ENCODE measurements around the gene LRRN2.
A peak's percentile ranks its signal among the peaks of the same experiment; 100 is the strongest.
"Not testable (repeated sequence)": the region's sequence is repeated elsewhere in the genome, so short reads cannot be mapped to it uniquely, and the experiment has no call there.

LRRN2 gene

DNA sequence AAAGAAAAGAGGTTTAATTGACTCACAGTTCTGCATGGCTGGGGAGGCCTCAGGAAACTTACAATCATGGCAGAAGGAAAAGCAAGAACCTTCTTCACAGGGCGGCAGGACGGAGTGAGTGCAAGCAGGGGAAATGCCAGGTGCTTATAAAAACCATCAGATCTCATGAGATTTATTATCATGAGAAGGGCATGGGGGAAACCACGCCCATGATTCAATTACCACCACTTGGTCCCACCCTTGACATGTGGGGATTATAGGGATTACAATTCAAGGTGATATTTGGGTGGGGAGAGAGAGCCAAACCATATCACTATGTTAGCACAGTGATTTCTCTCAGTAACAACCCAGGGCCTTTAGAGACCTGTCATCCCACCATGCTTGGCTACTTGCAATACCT lies 39.9 kb downstream of the LRRN2 start:
- in situ Hi-C loops (cut with MboI; ENCODE audit: low pct_unique_long_range_greater_than_20kb, low sequenced_read_pairs): no loop called here
- no peak for DNase-seq

GRCh38 chr1:204645251-204645650 lies 40.3 kb downstream of the LRRN2 start:
- in situ Hi-C loops (cut with MboI; ENCODE audit: low pct_unique_long_range_greater_than_20kb, low sequenced_read_pairs): no loop called here
- no peak for DNase-seq

DNA sequence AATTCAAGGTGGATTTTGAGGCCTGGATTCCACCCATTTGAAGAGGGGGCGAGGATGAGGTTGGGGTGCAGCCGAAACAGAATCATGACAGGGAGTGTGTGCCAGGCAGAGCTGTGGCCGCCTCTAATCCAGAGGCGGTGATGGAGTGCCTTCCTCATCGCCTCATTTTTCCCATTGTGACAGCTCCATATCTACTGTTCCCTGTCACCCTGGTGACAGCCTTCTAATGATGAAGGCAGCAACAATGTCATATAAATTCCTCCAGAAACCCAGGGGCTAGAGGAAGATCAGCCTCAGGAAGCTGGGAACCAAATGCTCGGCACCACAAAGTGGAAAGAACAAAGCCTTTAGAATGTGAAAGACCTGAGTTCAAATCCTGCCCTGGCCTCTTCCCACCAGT lies 42.0 kb downstream of the LRRN2 start:
- DNase-seq: no peak
- in situ Hi-C loops (cut with MboI; ENCODE audit: low pct_unique_long_range_greater_than_20kb, low sequenced_read_pairs): no loop called here

GRCh38 chr1:204641936-204642335 lies 43.6 kb downstream of the LRRN2 start:
- in situ Hi-C loops (cut with MboI; ENCODE audit: low pct_unique_long_range_greater_than_20kb, low sequenced_read_pairs): no loop called here
- DNase-seq: no peak

GRCh38 chr1:204641455-204641854 lies 44.1 kb downstream of the LRRN2 start:
- no peak for DNase-seq
- in situ Hi-C loops (cut with MboI; ENCODE audit: low pct_unique_long_range_greater_than_20kb, low sequenced_read_pairs): no loop called here

DNA sequence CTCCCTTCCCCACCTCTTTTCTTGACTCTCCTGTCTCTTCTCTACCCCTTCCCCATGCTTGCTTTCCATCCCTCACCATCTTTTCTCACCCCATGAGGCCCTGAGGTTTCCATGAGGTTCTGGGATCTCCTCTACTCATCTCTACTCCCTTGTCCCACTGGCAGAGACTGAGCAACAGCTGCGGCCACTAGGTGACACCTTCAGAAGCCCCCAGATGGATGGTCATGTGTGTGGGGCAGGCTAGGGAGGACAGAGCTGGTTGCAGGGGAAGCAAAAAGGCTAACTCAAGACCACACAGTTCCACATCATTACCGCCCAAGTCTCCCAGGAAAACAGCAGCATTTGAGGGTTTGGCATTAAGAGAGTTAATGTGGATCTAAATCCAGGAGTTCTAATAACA lies 45.0 kb downstream of the LRRN2 start:
- DNase-seq: no peak
- in situ Hi-C loops (cut with MboI; ENCODE audit: low pct_unique_long_range_greater_than_20kb, low sequenced_read_pairs): no loop called here

GRCh38 chr1:204634260-204634910 lies 51.2 kb downstream of the LRRN2 start:
- DNase-seq: no peak
- in situ Hi-C loops (cut with MboI; ENCODE audit: low pct_unique_long_range_greater_than_20kb, low sequenced_read_pairs): no loop called here

DNA sequence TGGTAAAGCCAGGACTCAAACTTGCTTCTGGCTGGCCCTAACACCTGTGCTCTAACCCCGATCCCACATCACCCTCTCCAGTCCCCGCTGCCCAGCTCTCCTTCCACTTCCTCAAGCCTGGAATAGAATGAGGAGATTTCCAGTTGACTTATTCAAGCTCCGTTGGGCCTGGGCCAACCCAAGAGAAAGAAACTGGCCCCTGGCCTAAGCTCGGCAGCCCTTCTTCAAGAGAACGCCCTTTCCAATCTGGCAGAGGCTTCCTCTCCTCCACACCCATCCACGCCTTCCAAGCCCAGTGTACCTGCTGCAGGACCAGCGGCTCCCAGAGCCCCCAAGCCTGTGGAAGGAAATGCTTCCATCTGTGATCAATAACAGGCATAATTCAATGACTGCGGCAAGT lies 51.9 kb downstream of the LRRN2 start:
- DNase-seq: no peak
- in situ Hi-C loops (cut with MboI; ENCODE audit: low pct_unique_long_range_greater_than_20kb, low sequenced_read_pairs): no loop called here

DNA sequence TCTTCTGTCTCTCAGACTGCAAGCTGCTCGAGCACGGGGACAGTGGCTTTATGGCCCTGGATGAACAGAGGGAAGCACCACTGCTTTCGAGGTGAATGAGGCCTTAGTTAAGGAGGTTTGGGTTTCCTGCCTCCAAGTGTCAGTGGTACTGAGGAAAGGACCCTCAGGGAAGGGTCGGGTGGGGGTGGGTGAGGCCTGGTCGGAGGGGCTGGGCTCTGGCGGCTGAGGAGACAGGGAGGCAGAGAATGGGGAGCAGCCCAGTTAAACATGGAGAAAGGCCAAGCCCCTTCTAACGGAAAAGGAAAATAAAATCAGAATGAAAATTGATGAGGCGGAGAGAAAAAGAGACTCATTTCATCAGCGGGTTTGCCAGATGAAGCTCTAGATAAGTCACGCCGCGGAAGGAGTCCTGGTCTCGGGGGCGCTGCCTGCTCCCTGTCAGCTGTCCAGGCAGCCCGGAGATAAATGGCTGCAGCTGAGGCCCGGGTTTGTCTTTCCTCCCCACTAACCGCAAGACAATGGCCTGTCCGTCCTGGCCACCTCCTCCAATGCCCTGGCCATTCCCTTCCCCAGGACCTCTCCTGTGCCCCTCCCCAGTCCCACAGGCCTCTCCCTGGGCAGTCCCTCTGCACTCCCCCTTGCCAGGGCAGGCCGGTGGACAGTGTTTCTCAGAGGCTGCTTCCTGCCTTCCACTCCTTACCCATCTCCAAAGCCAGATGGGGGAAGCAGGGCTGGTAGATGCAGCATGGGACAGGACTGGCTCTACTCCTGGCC lies 55.2 kb downstream of the LRRN2 start:
- DNase-seq: no peak
- in situ Hi-C loops (cut with MboI; ENCODE audit: low pct_unique_long_range_greater_than_20kb, low sequenced_read_pairs): no loop called here

DNA sequence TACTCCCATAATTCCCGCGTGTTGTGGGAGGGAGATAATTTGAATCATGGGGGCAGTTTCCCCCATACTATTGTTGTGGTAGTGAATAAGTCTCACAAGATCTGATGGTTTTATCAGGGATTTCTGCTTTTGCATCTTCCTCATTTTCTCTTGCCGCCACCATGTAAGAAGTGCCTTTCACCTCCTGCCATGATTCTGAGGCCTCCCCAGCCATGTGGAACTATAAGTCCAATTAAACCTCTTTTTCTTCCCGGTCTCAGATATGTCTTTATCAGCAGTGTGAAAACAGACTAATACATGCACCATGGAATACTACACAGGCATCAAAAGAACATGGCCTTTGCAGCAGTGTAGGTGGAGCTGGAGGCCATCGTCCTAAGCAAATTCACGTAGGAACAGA lies 56.1 kb downstream of the LRRN2 start:
- in situ Hi-C loops (cut with MboI; ENCODE audit: low pct_unique_long_range_greater_than_20kb, low sequenced_read_pairs); DNase-seq: not testable (repeated sequence)

- in situ Hi-C loops (cut with MboI; ENCODE audit: low pct_unique_long_range_greater_than_20kb, low sequenced_read_pairs): no loop called here
- DNase-seq: no peak
Measured at GRCh38 chr1:204628868-204629267, 56.7 kb downstream of the LRRN2 start.

DNA sequence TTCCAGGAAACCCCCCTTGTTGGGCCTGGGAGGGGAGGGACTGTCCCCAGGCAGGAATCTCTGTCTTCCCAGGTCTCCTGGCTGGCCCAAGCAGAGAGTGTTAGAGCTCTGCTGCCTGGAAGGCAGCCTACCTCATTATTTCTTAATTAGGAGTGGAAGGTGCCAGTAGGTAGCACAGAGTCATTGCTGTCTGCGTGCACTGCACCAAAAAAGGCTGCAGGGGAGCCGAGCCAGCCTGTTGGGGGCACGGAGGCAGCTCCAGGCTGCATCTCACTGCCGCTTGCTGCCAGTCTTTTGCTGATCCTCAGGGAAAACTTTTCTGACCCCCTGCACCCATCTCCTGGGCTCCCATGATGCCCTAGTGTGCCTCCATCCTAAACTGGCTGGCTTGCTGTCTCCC lies 58.1 kb downstream of the LRRN2 start:
- in situ Hi-C loops (cut with MboI; ENCODE audit: low pct_unique_long_range_greater_than_20kb, low sequenced_read_pairs): no loop called here
- DNase-seq: no peak

GRCh38 chr1:204626381-204626780 lies 59.2 kb downstream of the LRRN2 start:
- in situ Hi-C loops (cut with MboI; ENCODE audit: low pct_unique_long_range_greater_than_20kb, low sequenced_read_pairs): no loop called here
- DNase-seq: no peak

GRCh38 chr1:204624631-204625216 lies 60.8 kb downstream of the LRRN2 start:
- no peak for DNase-seq
- in situ Hi-C loops (cut with MboI; ENCODE audit: low pct_unique_long_range_greater_than_20kb, low sequenced_read_pairs): no loop called here

DNA sequence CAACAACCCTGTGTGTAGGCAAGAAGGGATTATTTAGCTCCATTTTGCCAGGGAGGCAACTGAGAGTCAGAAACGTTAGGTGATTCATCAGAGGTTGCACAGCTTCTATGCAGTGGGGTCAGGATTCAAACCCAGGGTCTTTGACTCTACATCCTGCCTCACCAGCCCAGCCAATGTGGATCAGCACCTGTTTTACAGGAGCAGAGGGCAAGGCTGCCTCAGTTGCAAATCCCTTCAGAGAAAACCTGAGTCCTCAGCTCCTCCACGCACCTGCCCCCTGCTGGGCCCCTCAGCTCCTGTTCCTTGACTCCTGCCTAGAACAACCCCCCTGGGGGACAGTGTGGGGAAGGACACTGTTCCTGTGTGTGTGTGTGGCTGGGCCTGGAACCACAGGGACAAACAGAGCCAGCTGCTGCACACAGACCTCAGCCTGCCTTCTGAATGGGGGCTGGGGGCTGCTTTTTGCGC lies 61.6 kb downstream of the LRRN2 start:
- in situ Hi-C loops (cut with MboI; ENCODE audit: low pct_unique_long_range_greater_than_20kb, low sequenced_read_pairs): no loop called here
- DNase-seq: peak; percentile 15

DNA sequence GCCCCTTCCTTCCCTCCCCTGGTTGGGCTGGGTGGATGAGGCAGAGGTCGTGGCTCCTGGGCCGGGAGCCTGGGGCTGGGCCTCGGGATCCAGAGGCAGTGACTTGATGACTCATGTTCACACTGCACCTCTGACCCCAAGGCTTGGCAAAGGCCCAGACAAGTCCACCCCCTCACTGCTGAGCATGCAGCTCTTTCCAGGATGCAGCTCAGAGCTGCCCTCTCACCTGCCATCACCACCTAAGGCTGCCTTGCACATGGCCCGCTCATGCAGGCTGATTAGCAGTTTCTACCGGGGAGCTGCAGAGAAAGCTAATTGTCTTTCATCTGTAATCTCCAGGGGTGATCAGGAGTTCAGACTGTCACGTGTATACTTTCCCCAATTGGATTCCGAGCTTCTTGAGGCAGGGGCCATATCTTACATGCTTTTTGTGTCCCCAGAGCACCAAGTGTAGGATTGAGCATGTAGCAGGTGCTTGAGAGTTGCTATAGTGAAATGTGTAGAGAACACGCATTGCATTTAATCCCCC lies 62.1 kb downstream of the LRRN2 start:
- no peak for DNase-seq
- in situ Hi-C loops (cut with MboI; ENCODE audit: low pct_unique_long_range_greater_than_20kb, low sequenced_read_pairs): no loop called here

- no peak for DNase-seq
- in situ Hi-C loops (cut with MboI; ENCODE audit: low pct_unique_long_range_greater_than_20kb, low sequenced_read_pairs): no loop called here
Measured at GRCh38 chr1:204621996-204622395, 63.5 kb downstream of the LRRN2 start.

DNA sequence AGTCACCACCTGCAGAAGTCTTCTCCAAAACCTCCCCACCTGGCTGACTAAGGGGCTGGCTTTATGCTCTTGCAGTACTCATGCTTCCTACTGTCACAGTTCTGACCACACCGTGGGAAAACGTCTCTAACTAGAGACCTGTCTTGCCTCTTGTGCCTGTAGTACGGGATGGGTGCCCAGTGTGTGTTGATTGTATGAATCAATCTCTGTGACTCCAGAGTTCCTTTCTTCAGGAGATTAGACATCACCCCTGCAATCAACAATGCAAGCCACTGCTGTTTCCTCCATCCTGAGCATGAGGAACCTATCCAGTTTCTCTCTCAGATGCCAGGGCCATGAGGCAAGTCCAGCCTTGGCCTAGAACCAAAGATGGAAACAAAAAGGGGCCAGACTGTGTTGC lies 64.1 kb downstream of the LRRN2 start:
- no peak for DNase-seq
- in situ Hi-C loops (cut with MboI; ENCODE audit: low pct_unique_long_range_greater_than_20kb, low sequenced_read_pairs): no loop called here

- in situ Hi-C loops (cut with MboI; ENCODE audit: low pct_unique_long_range_greater_than_20kb, low sequenced_read_pairs): no loop called here
- DNase-seq: no peak
Measured at GRCh38 chr1:204619721-204620120, 65.8 kb downstream of the LRRN2 start.

- DNase-seq: no peak
- in situ Hi-C loops (cut with MboI; ENCODE audit: low pct_unique_long_range_greater_than_20kb, low sequenced_read_pairs): no loop called here
Measured at GRCh38 chr1:204618148-204618760, 67.3 kb downstream of the LRRN2 start.
